HepG2 (cell line): ENCODE data around the gene SCN7A. TPM values are rescaled to one million over a fixed set of nuclear protein-coding genes. Genes with fewer than 3 reads are reported as not detected.

Source experiments
- ASH2L ChIP-seq: fragments of 300-600, 200-600 bp; sonication (generic); IDR thresholded peaks from 2 replicates; pipeline ENCODE4 v1.7.0; 2017; ENCODE audit warnings: low read depth, mild to moderate bottlenecking, moderate library complexity, mixed read lengths, low read length; ENCODE audit not compliant: insufficient read length
- ERF ChIP-seq: IDR thresholded peaks from 2 replicates; pipeline ENCODE4 v1.6.1; 2018; ENCODE audit warnings: missing biosample characterization, missing genetic modification reagents
- GFI1 ChIP-seq: sonication (generic); formaldehyde crosslinking; IDR thresholded peaks from 2 replicates; pipeline ENCODE4 v1.5.0; 2020; ENCODE audit warnings: missing genetic modification reagents, mild to moderate bottlenecking, borderline replicate concordance
- IKZF4 ChIP-seq: sonication (generic); formaldehyde crosslinking; IDR thresholded peaks from 2 replicates; pipeline ENCODE4 v1.5.1; 2020; ENCODE audit warnings: borderline replicate concordance, mild to moderate bottlenecking, low read depth, missing genetic modification reagents; ENCODE audit errors: not compliant biosample characterization
- MAFG ChIP-seq: sonication (generic); formaldehyde crosslinking; IDR thresholded peaks from 2 replicates; pipeline ENCODE4 v1.5.1; 2020; ENCODE audit warnings: mild to moderate bottlenecking, missing genetic modification reagents
- NR2C2 ChIP-seq: sonication (generic); formaldehyde crosslinking; IDR thresholded peaks from 2 replicates; pipeline ENCODE4 v1.4.0; 2020; ENCODE audit warnings: missing genetic modification reagents, mild to moderate bottlenecking, moderate library complexity, borderline replicate concordance
- U2AF2 ChIP-seq: fragments of 200-400 bp; formaldehyde crosslinking; IDR thresholded peaks from 2 replicates; pipeline ENCODE4 v1.6.1; 2017; ENCODE audit warnings: low read depth, mild to moderate bottlenecking, low read length
- ZBTB43 ChIP-seq: sonication (generic); formaldehyde crosslinking; conservative IDR thresholded peaks from 2 replicates; pipeline ENCODE4 v1.4.0; 2020; ENCODE audit warnings: missing genetic modification reagents
- ZC3H13 ChIP-seq: sonication (generic); formaldehyde crosslinking; IDR thresholded peaks from 2 replicates; pipeline ENCODE4 v1.8.1; 2023; ENCODE audit warnings: mild to moderate bottlenecking, missing genetic modification reagents, moderate library complexity
- ZNF317 ChIP-seq: sonication (generic); formaldehyde crosslinking; IDR thresholded peaks from 2 replicates; pipeline ENCODE4 v1.5.0; 2020; ENCODE audit warnings: mild to moderate bottlenecking, missing genetic modification reagents
- ZNF362 ChIP-seq: sonication (generic); formaldehyde crosslinking; IDR thresholded peaks from 2 replicates; pipeline ENCODE4 v1.4.0; 2020; ENCODE audit warnings: missing genetic modification reagents, mild to moderate bottlenecking, borderline replicate concordance
- polyA plus RNA-seq, 8 experiments: library from polyadenylated mRNA; depleted of rRNA in 3 of 8; stranded (reverse) in 7 of 8; unstranded in 1 of 8; fragments of >200 nt; fragmentation: Illumina TruSeq in 4 of 8; extraction: Trizol in 4 of 8; gene quantifications; 2 replicates each; pipeline versions ENCODE4 v1.2.1 to v1.2.3, GENCODE V29; 2011 to 2016; ENCODE audit warnings: low read depth in 4 of 8, missing spikeins in 1 of 8, mixed read lengths in 1 of 8; ENCODE audit not compliant: insufficient read depth in 1 of 8
- total RNA-seq, 5 experiments: library from RNA; depleted of rRNA; stranded (reverse); fragments of >200 nt; fragmentation: Illumina TruSeq; extraction: Trizol; gene quantifications; 2 replicates each; pipeline ENCODE4 v1.2.3, GENCODE V29; 2016; ENCODE audit warnings: low read depth in 1 of 5
- TF ChIP-seq, protein P1 (sequence below): sonication (generic); formaldehyde crosslinking; IDR thresholded peaks from 2 replicates; pipeline ENCODE4 v1.8.0; 2022; ENCODE audit warnings: mild to moderate bottlenecking, missing genetic modification reagents, borderline replicate concordance
- TF ChIP-seq, protein P2 (sequence below): sonication (generic); formaldehyde crosslinking; IDR thresholded peaks from 2 replicates; pipeline ENCODE4 v1.5.1; 2020; ENCODE audit warnings: missing genetic modification reagents, mild to moderate bottlenecking, borderline replicate concordance
- TF ChIP-seq, protein P3 (sequence below): sonication (generic); formaldehyde crosslinking; IDR thresholded peaks from 2 replicates; pipeline ENCODE4 v1.4.0; 2020; ENCODE audit warnings: missing genetic modification reagents
- TF ChIP-seq, protein P4 (sequence below): sonication (generic); formaldehyde crosslinking; IDR thresholded peaks from 2 replicates; pipeline ENCODE4 v1.4.0; 2020; ENCODE audit warnings: missing genetic modification reagents
- TF ChIP-seq, protein P5 (sequence below): sonication (generic); formaldehyde crosslinking; IDR thresholded peaks from 2 replicates; pipeline ENCODE4 v1.4.0; 2020; ENCODE audit warnings: missing genetic modification reagents, mild to moderate bottlenecking, borderline replicate concordance

Gene SCN7A
- total and polyA plus RNA-seq, 2 of the 13 experiments (the other 11 are each of a cell fraction or from before 2014, with no cell fraction given): 0.01 TPM; not detected in 1

GRCh38 chr2:166372046-166372445 lies 122.0 kb downstream of the SCN7A start (continued):
- no peak for TF ChIP-seq MAFG (CRISPR knock-in tag)
- no peak for TF ChIP-seq ZC3H13 (CRISPR knock-in tag)
- TF ChIP-seq, protein P1, sequence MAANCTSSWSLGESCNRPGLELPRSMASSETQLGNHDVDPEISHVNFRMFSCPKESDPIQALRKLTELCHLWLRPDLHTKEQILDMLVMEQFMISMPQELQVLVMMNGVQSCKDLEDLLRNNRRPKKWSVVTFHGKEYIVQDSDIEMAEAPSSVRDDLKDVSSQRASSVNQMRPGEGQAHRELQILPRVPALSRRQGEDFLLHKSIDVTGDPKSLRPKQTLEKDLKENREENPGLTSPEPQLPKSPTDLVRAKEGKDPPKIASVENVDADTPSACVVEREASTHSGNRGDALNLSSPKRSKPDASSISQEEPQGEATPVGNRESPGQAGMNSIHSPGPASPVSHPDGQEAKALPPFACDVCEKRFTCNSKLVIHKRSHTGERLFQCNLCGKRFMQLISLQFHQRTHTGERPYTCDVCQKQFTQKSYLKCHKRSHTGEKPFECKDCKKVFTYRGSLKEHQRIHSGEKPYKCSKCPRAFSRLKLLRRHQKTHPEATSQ: no peak; the same call in 1 of the 2 replicates
- TF ChIP-seq ZNF317 (CRISPR knock-in tag): no peak
- TF ChIP-seq GFI1 (CRISPR knock-in tag): no peak; the same call in 1 of the 2 replicates
- peak; percentile 68 for TF ChIP-seq ASH2L
- TF ChIP-seq ZBTB43 (CRISPR knock-in tag): peak; percentile 91
- TF ChIP-seq IKZF4 (CRISPR knock-in tag): no peak
- TF ChIP-seq NR2C2 (CRISPR knock-in tag): no peak; the same call in 1 of the 2 replicates
- peak; percentile 84; the same call in 1 of the 2 replicates for TF ChIP-seq ERF (CRISPR knock-in tag)
- TF ChIP-seq, protein P2, sequence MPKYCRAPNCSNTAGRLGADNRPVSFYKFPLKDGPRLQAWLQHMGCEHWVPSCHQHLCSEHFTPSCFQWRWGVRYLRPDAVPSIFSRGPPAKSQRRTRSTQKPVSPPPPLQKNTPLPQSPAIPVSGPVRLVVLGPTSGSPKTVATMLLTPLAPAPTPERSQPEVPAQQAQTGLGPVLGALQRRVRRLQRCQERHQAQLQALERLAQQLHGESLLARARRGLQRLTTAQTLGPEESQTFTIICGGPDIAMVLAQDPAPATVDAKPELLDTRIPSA (CRISPR knock-in tag): no peak
- no peak for TF ChIP-seq ZNF362 (CRISPR knock-in tag)
- TF ChIP-seq, protein P3, sequence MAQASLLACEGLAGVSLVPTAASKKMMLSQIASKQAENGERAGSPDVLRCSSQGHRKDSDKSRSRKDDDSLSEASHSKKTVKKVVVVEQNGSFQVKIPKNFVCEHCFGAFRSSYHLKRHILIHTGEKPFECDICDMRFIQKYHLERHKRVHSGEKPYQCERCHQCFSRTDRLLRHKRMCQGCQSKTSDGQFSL (CRISPR knock-in tag): no peak
- TF ChIP-seq U2AF2: no peak
- TF ChIP-seq, protein P4, sequence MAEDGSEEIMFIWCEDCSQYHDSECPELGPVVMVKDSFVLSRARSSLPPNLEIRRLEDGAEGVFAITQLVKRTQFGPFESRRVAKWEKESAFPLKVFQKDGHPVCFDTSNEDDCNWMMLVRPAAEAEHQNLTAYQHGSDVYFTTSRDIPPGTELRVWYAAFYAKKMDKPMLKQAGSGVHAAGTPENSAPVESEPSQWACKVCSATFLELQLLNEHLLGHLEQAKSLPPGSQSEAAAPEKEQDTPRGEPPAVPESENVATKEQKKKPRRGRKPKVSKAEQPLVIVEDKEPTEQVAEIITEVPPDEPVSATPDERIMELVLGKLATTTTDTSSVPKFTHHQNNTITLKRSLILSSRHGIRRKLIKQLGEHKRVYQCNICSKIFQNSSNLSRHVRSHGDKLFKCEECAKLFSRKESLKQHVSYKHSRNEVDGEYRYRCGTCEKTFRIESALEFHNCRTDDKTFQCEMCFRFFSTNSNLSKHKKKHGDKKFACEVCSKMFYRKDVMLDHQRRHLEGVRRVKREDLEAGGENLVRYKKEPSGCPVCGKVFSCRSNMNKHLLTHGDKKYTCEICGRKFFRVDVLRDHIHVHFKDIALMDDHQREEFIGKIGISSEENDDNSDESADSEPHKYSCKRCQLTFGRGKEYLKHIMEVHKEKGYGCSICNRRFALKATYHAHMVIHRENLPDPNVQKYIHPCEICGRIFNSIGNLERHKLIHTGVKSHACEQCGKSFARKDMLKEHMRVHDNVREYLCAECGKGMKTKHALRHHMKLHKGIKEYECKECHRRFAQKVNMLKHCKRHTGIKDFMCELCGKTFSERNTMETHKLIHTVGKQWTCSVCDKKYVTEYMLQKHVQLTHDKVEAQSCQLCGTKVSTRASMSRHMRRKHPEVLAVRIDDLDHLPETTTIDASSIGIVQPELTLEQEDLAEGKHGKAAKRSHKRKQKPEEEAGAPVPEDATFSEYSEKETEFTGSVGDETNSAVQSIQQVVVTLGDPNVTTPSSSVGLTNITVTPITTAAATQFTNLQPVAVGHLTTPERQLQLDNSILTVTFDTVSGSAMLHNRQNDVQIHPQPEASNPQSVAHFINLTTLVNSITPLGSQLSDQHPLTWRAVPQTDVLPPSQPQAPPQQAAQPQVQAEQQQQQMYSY (CRISPR knock-in tag): no peak
- TF ChIP-seq, protein P5, sequence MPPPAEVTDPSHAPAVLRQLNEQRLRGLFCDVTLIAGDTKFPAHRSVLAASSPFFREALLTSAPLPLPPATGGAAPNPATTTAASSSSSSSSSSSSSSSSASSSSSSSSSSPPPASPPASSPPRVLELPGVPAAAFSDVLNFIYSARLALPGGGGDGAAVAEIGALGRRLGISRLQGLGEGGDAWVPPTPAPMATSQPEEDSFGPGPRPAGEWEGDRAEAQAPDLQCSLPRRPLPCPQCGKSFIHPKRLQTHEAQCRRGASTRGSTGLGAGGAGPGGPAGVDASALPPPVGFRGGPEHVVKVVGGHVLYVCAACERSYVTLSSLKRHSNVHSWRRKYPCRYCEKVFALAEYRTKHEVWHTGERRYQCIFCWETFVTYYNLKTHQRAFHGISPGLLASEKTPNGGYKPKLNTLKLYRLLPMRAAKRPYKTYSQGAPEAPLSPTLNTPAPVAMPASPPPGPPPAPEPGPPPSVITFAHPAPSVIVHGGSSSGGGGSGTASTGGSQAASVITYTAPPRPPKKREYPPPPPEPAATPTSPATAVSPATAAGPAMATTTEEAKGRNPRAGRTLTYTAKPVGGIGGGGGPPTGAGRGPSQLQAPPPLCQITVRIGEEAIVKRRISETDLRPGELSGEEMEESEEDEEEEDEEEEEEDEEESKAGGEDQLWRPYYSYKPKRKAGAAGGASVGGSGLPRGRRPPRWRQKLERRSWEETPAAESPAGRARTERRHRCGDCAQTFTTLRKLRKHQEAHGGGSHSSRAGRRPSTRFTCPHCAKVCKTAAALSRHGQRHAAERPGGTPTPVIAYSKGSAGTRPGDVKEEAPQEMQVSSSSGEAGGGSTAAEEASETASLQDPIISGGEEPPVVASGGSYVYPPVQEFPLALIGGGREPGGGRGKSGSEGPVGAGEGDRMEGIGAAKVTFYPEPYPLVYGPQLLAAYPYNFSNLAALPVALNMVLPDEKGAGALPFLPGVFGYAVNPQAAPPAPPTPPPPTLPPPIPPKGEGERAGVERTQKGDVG (CRISPR knock-in tag): no peak
